ENCODE results near the gene PCDHA5. TPM values are rescaled to one million over a fixed set of nuclear protein-coding genes. Genes with fewer than 3 reads are reported as not detected.
"Not testable (repeated sequence)": the region's sequence is repeated elsewhere in the genome, so short reads cannot be mapped to it uniquely, and the experiment has no call there.

Gene PCDHA5
- total and polyA plus RNA-seq, 2 experiments from 2014 or later: 0.15 to 2.5 TPM

- TF ChIP-seq EZH2phosphoT487 (IDR thresholded peaks at IDR 0.05; ENCODE audit: low read depth, severe bottlenecking, unreplicated experiment) (no peak), CTCF (IDR thresholded peaks at IDR 0.05; ENCODE audit: poor library complexity) (no peak), EZH2 (IDR thresholded peaks at IDR 0.05; ENCODE audit: borderline replicate concordance) (no peak)
- no peak for DNase-seq (ENCODE audit: low spot score)
- Histone ChIP-seq H3K27ac (no peak overlapping the region), H3K27me3 (no peaks in the 10 kb centered on the region), H3K4me1 (ENCODE audit: insufficient read depth) (no peaks in the 10 kb centered on the region), H3K4me2 (no peak overlapping the region), H3K9me2 (replicated peaks; ENCODE audit: insufficient read depth) (no peaks in the 10 kb centered on the region), H3K36me3 (replicated peaks; ENCODE audit: insufficient read depth, low read depth) (peaks cover 2% of the 10 kb centered on the region), H3K4me3 (no peak overlapping the region), H3K79me2 (no peaks in the 10 kb centered on the region), H4K20me1 (ENCODE audit: insufficient read depth, poor library complexity, severe bottlenecking) (no peaks in the 10 kb centered on the region), H3K9me3 (ENCODE audit: low read depth) (peaks cover 32% of the 10 kb centered on the region), H2AFZ (no peak overlapping the region)
- 100% methylated on average over 26 of the region's 39 CpGs for WGBS (ENCODE audit: low lambda C conversion rate, missing lambda C conversion rate)
Measured at GRCh38 chr5:140796718-140797095, 24.7 kb upstream of the PCDHA5 start.

- no peak within 1 kb of the TSS for H3K4me3 ChIP-seq
- H3K27me3 ChIP-seq: no peaks in the 10 kb centered on the region
- TF ChIP-seq EZH2phosphoT487 (IDR thresholded peaks at IDR 0.05; ENCODE audit: low read depth, severe bottlenecking, unreplicated experiment) (no peak), EZH2 (IDR thresholded peaks at IDR 0.05; ENCODE audit: borderline replicate concordance) (no peak), CTCF (IDR thresholded peaks at IDR 0.05; ENCODE audit: poor library complexity) (no peak)
- H3K9me3 ChIP-seq (ENCODE audit: low read depth): peaks cover 18% of the 10 kb centered on the region
- DNase-seq (ENCODE audit: low spot score): no peak
- WGBS (ENCODE audit: low lambda C conversion rate, missing lambda C conversion rate): 96% methylated on average over 29 of the region's 29 CpGs
- no peak within 1 kb of the TSS for H3K27ac ChIP-seq
- H3K4me1 ChIP-seq (ENCODE audit: insufficient read depth): no peaks in the 10 kb centered on the region
- no peak within 1 kb of the TSS for H3K4me2 ChIP-seq
- peaks cover 5% of the 10 kb centered on the region for H3K36me3 ChIP-seq (replicated peaks; ENCODE audit: insufficient read depth, low read depth)
- H2AFZ ChIP-seq: no peak within 1 kb of the TSS
- H3K79me2 ChIP-seq: no peaks in the 10 kb centered on the region
- H3K9me2 ChIP-seq (replicated peaks; ENCODE audit: insufficient read depth): no peaks in the 10 kb centered on the region
- no peaks in the 10 kb centered on the region for H4K20me1 ChIP-seq (ENCODE audit: insufficient read depth, poor library complexity, severe bottlenecking)
Measured at GRCh38 chr5:140800816-140801493, 20.5 kb upstream of the PCDHA5 start, which contains the start of gene PCDHA3. Gene PCDHA3, plus strand, starts transcription at chr5:140801057.

- WGBS (ENCODE audit: low lambda C conversion rate, missing lambda C conversion rate): 98% methylated on average over 16 of the region's 16 CpGs
- no peak for TF ChIP-seq EZH2phosphoT487 (IDR thresholded peaks at IDR 0.05; ENCODE audit: low read depth, severe bottlenecking, unreplicated experiment)
- TF ChIP-seq CTCF (IDR thresholded peaks at IDR 0.05; ENCODE audit: poor library complexity): no peak
- no peak for TF ChIP-seq EZH2 (IDR thresholded peaks at IDR 0.05; ENCODE audit: borderline replicate concordance)
- H3K27ac ChIP-seq: no peak overlapping the region
Measured at GRCh38 chr5:140801494-140801841, 19.9 kb upstream of the PCDHA5 start.

GRCh38 chr5:140802381-140802780 lies 19.0 kb upstream of the PCDHA5 start:
- not testable (repeated sequence) for DNase-seq (ENCODE audit: low spot score); H2AFZ ChIP-seq; H4K20me1 ChIP-seq (ENCODE audit: insufficient read depth, poor library complexity, severe bottlenecking); H3K4me1 ChIP-seq (ENCODE audit: insufficient read depth); H3K27me3 ChIP-seq; H3K4me3 ChIP-seq; H3K79me2 ChIP-seq; H3K27ac ChIP-seq; H3K9me2 ChIP-seq (replicated peaks; ENCODE audit: insufficient read depth); H3K4me2 ChIP-seq; H3K36me3 ChIP-seq (replicated peaks; ENCODE audit: insufficient read depth, low read depth)
- 99% methylated on average over 45 of the region's 45 CpGs for WGBS (ENCODE audit: low lambda C conversion rate, missing lambda C conversion rate)
- H3K9me3 ChIP-seq (ENCODE audit: low read depth): peaks cover 18% of the 10 kb centered on the region

More at GRCh38 chr5:140801494-140801841, 19.9 kb upstream of the PCDHA5 start:
- Histone ChIP-seq H3K4me3 (no peak overlapping the region), H3K9me2 (replicated peaks; ENCODE audit: insufficient read depth) (no peaks in the 10 kb centered on the region), H3K4me1 (ENCODE audit: insufficient read depth) (no peaks in the 10 kb centered on the region), H2AFZ (no peak overlapping the region), H3K27me3 (no peaks in the 10 kb centered on the region), H3K4me2 (no peak overlapping the region), H4K20me1 (ENCODE audit: insufficient read depth, poor library complexity, severe bottlenecking) (no peaks in the 10 kb centered on the region), H3K79me2 (no peaks in the 10 kb centered on the region), H3K9me3 (ENCODE audit: low read depth) (peaks cover 18% of the 10 kb centered on the region), H3K36me3 (replicated peaks; ENCODE audit: insufficient read depth, low read depth) (peaks cover 5% of the 10 kb centered on the region)
- no peak for DNase-seq (ENCODE audit: low spot score)

Measured in hepatocyte (in vitro differentiated cells).